DMS53 (cell line): ENCODE data around the gene DIS3L2.
A peak's percentile ranks its signal among the peaks of the same experiment; 100 is the strongest.
"Not testable (repeated sequence)": the region's sequence is repeated elsewhere in the genome, so short reads cannot be mapped to it uniquely, and the experiment has no call there.

Experiments
- DNase-seq: peaks from one replicate; lab custom pipeline; 2025; lab: John Stamatoyannopoulos, UW

The DIS3L2 gene

GRCh38 chr2:232009639-232010274, 48.2 kb downstream of the DIS3L2 start:
- DNase-seq = no peak

- no peak for DNase-seq
Measured at GRCh38 chr2:232013701-232014353, 52.3 kb downstream of the DIS3L2 start.

- DNase-seq = no peak
Measured at GRCh38 chr2:232014681-232015080, 53.2 kb downstream of the DIS3L2 start.

GRCh38 chr2:232018181-232018580, 56.7 kb downstream of the DIS3L2 start:
- no peak for DNase-seq

- no peak for DNase-seq
Measured at GRCh38 chr2:232022718-232023117, 61.2 kb downstream of the DIS3L2 start.

GRCh38 chr2:232023426-232023825, 61.9 kb downstream of the DIS3L2 start:
- DNase-seq = no peak

GRCh38 chr2:232024457-232024856, 62.9 kb downstream of the DIS3L2 start:
- DNase-seq = no peak

- no peak for DNase-seq
Measured at GRCh38 chr2:232026910-232027309, 65.4 kb downstream of the DIS3L2 start.

- no peak for DNase-seq
Measured at GRCh38 chr2:232027530-232027929, 66.0 kb downstream of the DIS3L2 start.

- DNase-seq = no peak
Measured at GRCh38 chr2:232028071-232028470, 66.6 kb downstream of the DIS3L2 start.

- DNase-seq = no peak
Measured at GRCh38 chr2:232028631-232029030, 67.1 kb downstream of the DIS3L2 start.

- DNase-seq = no peak
Measured at GRCh38 chr2:232029346-232029745, 67.8 kb downstream of the DIS3L2 start.

GRCh38 chr2:232030229-232030628, 68.7 kb downstream of the DIS3L2 start:
- peak; percentile 20 for DNase-seq

GRCh38 chr2:232035292-232035691, 73.8 kb downstream of the DIS3L2 start:
- not testable (repeated sequence) for DNase-seq

- not testable (repeated sequence) for DNase-seq
Measured at GRCh38 chr2:232036876-232037275, 75.4 kb downstream of the DIS3L2 start.

GRCh38 chr2:232038251-232038880, 76.9 kb downstream of the DIS3L2 start:
- DNase-seq = no peak

GRCh38 chr2:232038881-232039485, 77.5 kb downstream of the DIS3L2 start:
- no peak for DNase-seq

GRCh38 chr2:232042911-232043574, 81.5 kb downstream of the DIS3L2 start:
- DNase-seq = no peak

GRCh38 chr2:232043966-232044365, 82.5 kb downstream of the DIS3L2 start:
- no peak for DNase-seq

- no peak for DNase-seq
Measured at GRCh38 chr2:232049350-232049749, 87.8 kb downstream of the DIS3L2 start.

GRCh38 chr2:232052591-232052990, 91.1 kb downstream of the DIS3L2 start:
- DNase-seq = no peak

- DNase-seq = no peak
Measured at GRCh38 chr2:232053777-232054176, 92.3 kb downstream of the DIS3L2 start.
